Fibroblast of gingiva (primary cell): ENCODE measurements around the gene DLGAP1.

Experiments used
- DNase-seq: peaks from one replicate; pipeline ENCODE4 v3.0.0-alpha.2; 2011; ENCODE audit warnings: low read depth

DLGAP1 gene

DNA sequence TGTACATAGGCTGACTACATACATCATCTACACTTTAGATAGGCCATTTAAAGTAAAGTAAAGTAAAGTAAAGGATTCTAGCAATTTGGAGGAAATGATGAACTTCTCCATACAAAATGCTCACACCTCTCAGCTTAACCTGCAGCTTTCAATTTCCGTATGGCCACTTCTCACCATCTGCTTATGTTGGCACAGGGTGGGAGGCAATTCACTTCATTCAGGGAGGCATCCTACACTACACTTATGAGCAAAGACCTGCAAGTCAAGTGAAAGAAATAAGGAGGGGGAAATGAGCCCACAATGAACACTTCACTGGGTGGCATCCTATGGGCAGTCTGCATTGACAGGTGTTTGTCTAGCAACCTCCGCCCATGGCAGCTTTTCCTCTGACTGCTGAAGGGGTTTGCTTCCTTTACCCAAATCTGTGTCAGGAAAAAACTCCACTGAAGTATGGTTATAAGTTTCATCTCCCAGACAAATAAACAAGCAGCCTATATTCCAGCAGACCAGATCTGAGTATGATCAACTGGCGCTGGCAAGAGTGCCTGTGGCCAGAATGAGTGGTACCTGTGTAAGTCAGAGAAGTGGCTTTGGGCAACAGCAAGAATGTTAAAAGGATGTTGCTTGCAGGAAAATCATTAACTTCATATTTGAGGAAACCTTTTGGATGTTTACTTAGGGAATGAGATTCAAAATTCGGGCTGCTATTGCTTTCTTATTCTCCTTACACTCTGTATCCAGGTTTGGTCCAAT lies 556.1 kb downstream of the DLGAP1 start:
- no peak for DNase-seq

DNA sequence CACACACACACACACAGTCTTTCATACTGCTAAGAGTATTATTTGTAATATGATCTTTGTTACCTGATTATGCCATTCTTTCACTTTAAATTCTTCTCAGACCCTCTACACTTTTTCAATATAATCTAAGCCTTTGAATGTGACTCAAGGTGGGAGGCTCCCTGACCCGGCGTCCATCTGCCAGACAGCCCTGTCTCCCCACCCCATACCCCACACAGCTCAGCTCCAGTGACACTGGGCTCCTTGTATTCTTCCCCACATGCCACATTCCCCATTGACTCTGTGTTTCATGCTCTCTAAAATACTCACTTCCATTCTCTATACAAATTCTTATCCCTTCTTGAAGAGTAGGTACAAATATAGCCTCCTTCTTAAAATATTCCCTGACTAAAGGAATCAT lies 563.0 kb downstream of the DLGAP1 start:
- no peak for DNase-seq

DNA sequence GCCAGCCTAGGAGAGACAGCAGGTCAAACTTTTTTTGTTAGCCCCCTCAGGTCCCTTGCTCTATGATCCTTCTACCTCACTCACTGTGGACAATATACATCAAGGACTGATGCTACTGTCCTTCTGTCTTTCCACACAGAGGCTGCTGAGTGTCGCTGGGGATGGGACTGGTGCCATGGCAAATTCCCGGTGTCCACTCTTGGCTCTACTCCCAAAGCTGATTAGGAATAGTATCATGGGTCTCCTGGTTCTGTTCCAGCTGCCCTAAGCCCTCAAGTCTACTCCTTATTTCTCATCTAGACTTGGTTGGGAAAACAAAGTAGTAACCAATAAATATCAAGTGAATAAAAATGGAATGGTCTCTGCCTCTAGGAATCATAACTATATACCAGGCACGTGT lies 563.9 kb downstream of the DLGAP1 start:
- no peak for DNase-seq

DNA sequence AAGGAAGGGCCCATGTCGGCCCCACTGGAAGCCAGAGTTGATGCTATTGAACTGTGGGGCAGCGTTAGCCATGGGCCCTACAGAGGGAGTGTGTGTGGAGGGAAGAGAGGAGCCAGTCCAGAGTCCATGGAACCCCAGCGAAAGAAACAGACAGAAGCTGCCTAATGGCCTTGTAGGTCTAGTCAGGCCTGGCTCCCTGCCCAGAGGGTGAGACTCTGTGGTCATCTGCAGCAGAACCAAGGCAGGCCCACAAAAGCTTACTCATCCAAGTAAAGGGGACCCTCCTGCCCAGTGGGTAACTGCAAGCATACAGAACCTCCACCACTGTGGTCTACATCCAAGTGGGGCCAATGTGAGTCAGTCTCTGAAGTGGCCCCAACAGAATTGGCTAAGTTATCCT lies 565.3 kb downstream of the DLGAP1 start:
- no peak for DNase-seq

DNA sequence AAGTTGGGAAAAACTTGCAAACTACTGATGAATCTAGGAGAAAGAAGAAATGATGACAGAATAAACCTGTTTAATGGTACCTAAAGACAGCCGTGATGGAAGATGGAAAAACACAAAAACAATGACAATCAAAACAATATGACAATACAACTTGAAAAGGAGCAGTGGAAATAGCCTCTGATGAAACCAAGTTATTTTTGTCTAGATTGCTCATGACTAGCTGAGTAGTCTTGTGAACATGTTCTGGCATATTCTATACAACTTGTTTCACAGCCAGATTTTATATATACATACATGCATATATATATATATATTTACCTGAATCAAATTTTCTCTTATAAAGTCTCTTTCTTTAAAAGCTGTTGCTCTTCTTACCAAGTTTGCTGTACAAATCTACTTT lies 566.0 kb downstream of the DLGAP1 start:
- no peak for DNase-seq

DNA sequence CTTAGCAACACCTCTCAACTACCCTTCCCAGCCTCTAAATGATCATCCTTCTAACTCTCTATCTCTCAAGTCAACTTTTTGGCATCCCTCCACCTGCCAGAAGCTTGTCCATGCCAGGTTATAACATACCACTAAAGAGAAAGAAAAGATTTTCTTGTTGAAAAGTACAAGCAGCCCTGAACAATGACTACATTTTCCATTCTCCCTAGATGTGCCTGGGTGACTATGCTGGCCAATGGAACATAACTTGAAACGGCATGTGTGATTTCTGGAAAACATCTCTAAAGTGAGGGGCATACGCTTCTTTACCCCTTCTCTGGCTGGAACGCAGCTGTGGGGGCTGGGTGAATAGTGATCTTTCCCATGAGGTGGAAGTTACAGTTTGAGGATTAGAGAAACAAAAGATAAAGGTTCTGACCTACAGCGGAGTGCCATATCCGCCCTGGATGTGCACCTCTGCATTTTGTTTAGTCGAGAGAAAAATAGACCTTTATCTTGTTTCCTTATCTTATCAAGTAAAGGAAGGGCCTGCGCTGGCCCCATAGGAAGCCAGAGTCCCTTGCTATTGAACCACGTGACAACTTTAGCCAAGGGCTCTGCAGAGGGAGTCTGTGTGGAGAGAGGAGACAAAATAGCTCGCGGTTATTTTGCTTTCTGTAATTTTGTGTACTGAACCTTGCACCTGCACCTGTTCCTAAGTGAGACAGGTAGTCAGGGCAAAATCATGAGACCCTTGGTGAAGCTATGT lies 568.4 kb downstream of the DLGAP1 start:
- no peak for DNase-seq

DNA sequence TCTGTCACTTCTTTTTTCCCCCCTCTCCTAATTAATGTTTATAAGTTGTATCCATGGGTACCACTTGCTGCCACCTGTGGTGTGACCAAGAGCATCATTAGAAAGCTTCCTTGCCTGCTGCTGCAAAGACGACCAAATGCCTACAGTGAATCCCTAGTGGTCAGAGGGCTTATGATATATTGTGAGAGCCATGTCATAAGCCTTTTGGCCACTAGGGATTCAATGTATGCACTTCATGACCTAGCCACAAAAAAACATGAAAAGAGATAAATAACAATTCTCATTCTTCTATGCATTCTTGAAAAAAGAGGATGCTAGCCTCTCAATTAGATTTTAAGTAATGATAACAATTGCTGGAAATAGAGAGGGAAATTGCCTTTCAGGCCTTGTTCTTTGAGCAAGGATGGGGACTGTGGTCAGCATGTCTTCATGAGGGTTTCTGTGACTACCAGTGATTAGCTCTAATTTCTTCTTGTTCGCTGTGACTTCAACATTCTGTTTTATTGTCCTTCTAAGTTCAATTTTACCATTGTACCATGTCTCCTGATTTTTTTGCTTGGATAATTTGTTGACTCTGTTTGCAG lies 569.8 kb downstream of the DLGAP1 start:
- DNase-seq: no peak

DNA sequence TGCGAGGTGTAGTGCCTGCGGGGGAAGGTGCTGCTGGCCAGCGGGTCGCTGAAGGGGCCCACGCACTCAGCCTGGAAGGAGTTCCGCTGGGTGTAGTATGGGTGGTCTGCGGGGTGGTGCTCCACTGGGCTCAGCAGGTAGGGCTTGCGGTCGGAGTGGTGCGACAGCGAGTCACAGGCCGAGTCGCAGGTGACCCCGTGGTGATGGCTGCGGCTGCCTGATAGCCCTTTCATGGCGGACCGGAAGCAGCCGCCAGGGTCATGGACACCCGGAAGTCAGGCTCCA lies 575.3 kb downstream of the DLGAP1 start:
- no peak for DNase-seq

DNA sequence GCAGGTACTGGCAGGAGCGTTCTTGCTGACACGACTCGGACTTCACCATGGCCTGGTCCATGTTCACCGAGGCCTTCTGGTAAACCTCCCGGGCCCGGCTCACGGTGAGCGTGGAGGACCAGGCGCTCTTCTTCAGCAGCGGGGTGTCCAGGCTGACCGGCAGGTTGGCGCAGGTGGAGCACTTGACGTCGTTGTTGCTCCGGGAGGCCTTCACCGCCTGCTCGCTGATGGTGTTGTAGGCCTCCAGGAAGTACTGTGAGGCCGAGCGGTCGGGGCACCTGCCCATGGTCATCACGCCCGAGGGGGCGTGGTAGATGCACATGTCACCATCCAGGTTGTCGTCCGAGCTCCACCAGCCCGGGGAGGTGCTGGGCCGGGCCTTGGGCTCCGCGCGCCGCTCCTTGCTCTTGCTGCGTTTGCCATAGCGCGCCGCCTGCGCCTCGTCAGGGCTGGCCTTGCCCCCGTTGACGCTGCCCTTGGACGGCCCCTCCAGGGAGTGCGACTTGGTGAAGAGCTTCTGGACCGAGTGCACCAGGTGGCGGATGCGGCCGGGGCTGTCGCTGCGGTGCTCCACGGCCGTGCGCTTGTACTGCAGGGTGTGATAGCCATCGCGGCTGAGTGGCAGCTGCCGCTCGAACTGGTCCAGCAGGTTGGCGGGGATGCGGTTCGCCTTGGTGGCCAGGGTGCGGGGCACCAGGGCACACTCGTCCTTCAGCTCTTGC lies 575.8 kb downstream of the DLGAP1 start:
- DNase-seq: no peak

DNA sequence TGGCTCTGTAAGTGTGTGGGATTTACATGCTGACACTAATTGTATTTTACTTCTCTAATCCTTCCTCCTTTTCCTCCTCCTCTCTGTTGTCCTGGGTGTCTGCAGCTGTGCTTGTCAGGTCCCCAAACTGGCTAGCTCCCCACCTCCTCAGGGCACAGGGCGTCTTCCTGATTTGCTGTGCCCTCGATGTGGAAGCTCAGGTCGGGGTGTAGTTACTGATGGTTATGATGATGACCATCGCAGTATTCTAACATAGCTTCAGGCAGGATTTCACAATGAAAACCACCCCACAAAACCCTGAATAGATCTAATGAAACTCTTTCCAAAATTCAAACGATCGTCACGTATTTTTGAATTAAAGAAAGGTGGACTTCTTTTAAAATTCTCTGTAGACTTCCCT lies 576.7 kb downstream of the DLGAP1 start:
- no peak for DNase-seq

DNA sequence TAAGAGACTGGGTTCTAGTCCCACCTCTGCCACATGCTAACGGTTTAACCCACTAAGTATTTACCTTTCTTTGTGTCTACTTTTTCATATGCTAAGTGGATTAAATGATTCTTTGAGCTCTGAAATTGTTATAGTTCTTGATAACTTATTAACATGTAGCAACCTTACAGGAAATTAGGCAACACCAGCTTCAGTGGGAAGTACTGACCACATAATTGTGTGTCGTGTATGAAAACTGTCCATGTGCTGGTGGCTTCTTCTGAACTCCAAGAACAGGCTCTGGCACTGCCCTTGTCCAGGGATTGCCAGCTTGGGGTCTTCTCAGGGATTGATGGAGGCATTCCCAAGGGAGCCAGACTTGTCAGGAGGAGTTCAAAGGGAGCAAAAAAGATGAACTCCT lies 577.4 kb downstream of the DLGAP1 start:
- no peak for DNase-seq

DNA sequence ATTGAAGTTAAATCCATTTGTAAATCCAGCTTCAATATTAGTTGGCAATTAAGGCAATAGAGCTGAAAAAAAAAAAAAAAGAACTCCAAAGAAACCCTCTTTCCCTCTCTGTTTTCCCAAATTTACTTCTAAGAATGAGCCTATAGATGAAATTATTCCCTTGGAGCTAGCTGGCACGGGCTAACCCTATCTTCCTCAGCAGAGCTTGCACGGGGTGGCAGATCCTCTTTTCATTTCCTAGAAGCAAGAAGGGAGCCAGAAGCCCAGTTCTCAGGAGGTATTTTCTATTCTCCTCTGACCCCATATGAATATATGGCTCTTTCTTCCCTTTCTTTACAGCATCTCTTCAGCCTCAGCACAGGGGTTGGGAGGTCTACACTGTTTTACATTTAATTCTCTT lies 579.1 kb downstream of the DLGAP1 start:
- DNase-seq: no peak

DNA sequence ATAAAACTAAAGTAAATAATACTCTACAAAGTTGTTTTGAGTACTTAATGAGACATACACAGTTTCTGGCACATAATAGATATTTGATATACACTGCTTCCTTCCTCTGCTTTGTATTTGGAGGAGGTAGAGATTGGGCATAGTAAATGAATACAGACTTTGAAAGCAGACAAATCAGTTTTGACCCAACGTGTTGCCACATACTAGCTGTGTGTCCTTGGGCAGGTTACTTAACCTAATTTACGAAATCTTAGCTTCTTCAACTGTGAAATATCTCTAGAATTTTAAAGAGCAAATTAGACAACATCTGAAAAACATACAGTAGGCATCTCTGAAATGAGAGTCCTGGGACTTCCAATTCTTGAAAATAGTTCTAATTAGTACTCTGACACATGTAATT lies 579.7 kb downstream of the DLGAP1 start:
- no peak for DNase-seq

DNA sequence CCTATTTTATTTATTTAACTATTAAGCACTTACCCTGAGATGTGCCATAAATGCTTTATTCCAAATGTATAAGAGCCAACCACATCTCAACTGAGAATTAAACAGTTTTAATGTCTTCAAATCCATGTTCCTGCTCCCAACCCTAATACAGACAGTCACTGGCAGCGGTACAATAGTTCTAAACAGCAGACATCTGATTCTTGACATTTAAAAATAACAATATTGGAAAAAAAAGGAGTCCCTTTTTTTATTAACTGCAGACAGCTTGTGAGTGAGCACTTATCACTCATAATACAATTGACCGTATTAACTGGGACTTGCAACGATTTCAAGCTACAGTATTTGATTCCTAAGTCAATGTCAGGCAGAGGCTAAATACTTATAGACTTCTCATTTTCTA lies 580.5 kb downstream of the DLGAP1 start:
- no peak for DNase-seq

DNA sequence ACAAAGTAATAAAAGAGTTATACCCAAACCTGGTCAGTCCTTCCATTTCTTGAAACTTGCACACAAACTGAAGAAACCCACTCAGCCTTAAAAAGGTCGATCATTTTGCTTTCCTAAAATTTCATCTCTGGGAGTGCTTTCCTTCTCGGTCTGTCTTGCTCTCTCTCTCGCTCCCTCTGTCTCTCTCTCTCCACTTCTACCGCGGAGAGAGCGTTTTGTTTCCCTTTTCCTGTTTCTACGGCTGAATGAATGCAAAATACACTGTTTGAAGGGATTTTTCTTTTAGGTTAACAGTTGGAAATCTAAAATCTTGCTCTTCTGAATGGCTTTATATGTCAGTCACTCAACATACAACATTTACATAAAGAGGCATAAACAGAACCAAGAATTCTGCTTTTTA lies 581.0 kb downstream of the DLGAP1 start:
- DNase-seq: no peak

DNA sequence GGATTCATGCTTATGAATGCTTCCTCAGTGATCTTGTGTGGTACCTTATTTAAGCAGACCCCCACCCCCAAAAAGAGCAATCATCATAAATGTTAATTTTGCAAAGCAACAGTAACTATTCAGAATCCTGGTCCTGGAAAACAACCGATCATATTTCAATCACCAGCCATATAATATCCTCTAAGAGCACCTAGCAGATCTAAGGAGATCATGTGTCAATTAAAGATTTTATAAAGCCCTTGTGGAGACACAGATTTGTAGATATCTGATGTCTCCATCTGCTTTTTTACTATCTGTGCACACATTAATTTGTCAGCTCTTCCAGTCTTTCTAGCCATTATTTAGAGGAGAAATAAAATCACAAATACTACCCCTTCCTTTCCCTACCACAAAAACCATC lies 581.4 kb downstream of the DLGAP1 start:
- no peak for DNase-seq

DNA sequence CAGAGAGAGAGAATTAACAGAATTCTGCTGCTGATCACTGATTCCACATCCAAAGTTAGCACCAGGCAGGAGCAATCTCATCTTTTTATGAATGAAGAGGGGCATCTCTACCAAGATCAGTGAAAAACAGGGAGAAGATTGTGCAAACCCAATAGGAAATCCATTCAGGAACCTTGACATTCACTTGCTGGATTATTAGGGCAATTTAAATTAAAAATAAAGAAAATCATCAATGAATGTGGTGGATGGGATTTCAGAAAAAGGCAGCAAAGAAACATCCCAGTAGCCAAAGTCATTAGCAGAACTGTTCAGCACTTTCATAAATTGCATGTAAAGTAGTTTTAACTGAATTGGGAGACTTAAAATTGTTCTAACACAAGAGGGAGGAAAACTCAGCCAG lies 581.9 kb downstream of the DLGAP1 start:
- no peak for DNase-seq

DNA sequence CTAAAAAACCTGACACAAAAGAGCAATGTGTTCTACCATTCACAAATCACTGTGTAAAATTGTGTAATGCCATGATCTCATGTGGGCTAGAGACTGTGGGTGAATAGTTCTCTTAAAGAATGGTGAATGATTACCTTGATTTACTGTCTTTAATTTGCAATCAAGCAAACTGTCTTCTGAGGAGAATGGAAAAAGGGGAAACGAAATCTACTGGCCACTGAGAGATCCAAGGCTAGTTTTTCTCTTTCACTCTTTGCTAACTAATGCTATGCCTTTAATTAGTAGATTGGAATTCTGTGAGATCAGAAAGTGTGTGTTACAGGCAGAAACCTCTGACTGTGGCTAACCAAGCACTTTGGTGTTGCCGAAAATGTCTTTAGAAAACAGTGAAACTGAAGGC lies 582.5 kb downstream of the DLGAP1 start:
- DNase-seq: no peak

DNA sequence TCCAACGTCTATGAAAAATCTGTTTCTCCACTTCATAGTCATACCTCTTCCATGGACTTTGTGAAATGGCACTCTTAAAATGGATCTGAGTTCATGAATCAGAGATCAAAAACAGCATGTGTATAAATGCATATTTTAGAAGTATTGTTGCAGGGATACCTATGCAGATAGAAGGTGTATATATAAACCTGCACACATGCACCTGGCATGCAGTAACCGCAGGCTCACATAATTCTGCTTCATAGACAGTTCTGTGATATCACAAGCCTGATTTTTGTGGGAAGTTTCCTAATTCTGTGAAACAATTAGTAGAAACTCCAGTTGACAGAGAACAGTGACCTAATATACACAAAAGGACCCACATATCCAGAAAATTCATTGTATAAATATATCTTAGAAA lies 583.4 kb downstream of the DLGAP1 start:
- DNase-seq: no peak

DNA sequence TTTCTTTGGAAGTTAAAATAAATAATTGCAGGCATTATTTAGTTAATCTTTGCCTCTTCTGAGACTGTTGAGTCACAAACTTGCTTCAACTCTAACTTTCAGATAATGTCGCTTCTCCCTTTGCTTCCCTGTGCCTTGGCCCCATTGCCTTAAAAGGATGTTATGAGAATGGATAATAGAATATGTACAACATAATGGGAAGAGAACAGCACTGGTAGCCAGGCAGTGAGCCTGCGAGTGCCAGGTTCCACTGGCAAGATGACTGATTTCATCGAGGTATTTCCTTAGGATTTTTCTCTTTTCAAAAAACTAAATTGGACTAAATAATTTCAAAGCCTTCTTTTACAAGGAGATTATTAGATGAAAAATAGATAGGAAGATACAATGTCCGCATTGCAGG lies 584.2 kb downstream of the DLGAP1 start:
- no peak for DNase-seq

DNA sequence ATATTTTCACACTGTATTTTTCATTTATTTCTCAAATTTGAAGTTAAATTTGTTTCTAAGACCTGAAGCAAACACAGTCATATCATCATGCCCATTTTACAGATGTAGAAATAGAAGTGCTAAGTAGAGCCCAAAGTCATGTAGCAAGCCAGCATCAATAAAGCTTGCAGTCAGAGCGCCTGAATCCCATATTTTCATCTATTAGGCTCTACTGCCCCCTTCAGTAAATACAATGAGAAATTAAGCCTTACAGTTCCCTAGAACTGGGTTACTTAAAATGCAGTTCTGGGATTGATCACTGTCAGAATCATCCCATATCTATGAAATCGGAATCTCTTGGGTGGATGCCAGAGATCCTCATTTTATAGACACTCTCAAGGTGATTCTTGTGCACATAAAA lies 585.3 kb downstream of the DLGAP1 start:
- peak; percentile 51 for DNase-seq

DNA sequence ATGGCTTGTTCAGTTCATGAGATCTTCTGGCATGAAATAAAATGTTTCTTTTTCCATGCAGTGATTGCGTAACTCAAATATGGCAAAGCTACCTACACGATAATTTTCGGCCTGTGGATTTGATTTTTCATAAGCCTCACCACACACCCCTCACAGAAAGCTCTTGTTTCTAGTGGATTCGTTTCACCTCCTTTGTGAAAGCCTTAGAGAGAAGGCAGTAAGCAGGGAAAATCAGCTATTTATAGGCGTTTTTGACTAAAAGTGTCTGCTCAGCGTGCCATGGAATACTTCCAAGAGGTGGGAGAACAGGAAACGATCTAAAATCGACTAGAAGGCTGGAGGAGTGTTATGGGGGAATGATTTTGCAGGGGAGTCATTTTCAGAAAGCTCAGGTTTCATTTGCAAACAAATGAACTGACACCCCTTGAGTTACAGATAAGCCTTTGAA lies 587.2 kb downstream of the DLGAP1 start:
- no peak for DNase-seq

DNA sequence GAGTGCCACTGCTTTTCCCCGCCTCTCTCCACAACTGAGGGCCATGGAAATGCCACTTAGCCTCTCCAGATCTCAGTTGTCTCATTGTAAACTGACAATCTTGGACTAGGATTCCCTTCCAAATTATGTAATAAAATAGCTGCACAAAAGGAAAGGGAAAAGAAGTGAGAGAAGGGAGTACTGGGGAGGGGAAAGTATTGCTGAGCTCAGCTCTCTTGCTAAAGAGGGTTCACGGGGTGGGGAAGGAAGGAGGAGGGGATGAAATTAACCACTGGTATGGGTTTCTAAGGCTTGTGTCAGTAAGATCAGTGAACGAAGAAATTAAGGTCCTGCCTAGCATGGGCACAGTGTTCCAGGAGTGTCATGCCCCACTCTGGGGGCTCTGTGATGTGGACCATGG lies 587.9 kb downstream of the DLGAP1 start:
- no peak for DNase-seq
